Muscle layer of duodenum (tissue), 2 donors: ENCODE results near the gene FARS2.

ENCODE experiments used
- H3K27ac ChIP-seq: one replicate; pipeline ENCODE4 v1.7.0; 2013; ENCODE audit warnings: mild to moderate bottlenecking, low read length
- H3K27me3 ChIP-seq: one replicate; pipeline ENCODE4 v1.7.0; 2013; ENCODE audit warnings: low read depth, mild to moderate bottlenecking, control low read depth, low read length
- H3K36me3 ChIP-seq, 2 donors: one replicate each; pipeline ENCODE4 v1.7.0; 2013; ENCODE audit warnings: low read length in 2 of 2, control low read depth in 1 of 2, mild to moderate bottlenecking in 1 of 2; ENCODE audit not compliant: insufficient read depth in 2 of 2, control insufficient read depth in 1 of 2
- H3K4me1 ChIP-seq, 2 donors: one replicate each; pipeline ENCODE4 v1.7.0; 2013; ENCODE audit warnings: low read length in 2 of 2, mild to moderate bottlenecking in 2 of 2, control low read depth in 1 of 2, moderate library complexity in 1 of 2; ENCODE audit not compliant: insufficient read depth in 2 of 2, control insufficient read depth in 1 of 2
- H3K4me3 ChIP-seq, 2 donors: one replicate each; pipeline ENCODE4 v1.7.0; 2013; ENCODE audit warnings: low read length in 2 of 2, low read depth in 1 of 2, mild to moderate bottlenecking in 1 of 2
- H3K9me3 ChIP-seq, 2 donors: one replicate each; pipeline ENCODE4 v1.7.0; 2013; ENCODE audit warnings: low read length in 2 of 2, control low read depth in 1 of 2, mild to moderate bottlenecking in 1 of 2; ENCODE audit not compliant: control insufficient read depth in 1 of 2
- donor health status: healthy.

FARS2 gene

DNA sequence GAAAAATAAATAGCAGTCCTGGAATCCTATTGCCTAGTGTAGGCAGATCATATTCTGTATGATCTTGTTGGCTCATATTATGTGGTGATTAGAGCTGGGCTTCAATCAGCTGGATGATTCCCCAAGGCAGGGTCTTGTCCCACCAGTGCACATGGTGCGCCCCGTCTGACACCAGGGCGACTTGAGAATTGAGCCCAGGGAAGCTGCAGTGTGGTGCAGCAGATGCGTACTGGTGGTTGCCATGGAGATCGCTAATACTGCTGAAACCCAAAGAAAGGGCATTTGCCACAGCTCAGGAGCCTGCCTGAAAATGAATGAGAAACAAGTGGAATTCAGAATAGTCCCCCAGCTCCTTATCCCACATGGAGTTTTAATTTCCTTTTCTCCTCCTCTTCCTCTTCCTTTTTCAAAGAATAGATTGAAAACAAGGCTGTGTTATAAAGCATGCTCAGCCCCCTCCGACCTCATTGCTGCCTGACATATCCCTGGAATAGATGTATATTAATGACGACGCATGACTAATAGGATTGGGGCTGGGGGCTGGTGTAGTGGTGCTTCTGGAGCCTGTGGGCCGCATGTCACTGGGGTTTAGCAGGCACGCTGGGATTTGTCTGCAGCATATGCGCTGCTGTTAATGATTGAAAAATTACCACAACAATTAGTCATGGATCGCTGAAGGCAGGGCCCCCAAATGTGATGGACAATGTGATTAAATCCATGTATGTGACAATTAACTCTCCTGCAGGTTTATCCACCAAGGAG lies 210.5 kb downstream of the FARS2 start:
- no peaks in the 10 kb centered on the region for H3K27me3 ChIP-seq
- no peak overlapping the region for H3K4me3 ChIP-seq
- peaks cover 0 to 5% of the 10 kb centered on the region in 2 donors for H3K4me1 ChIP-seq
- H3K27ac ChIP-seq: no peak overlapping the region
- no peaks in the 10 kb centered on the region for H3K36me3 ChIP-seq
- no peaks in the 10 kb centered on the region for H3K9me3 ChIP-seq

DNA sequence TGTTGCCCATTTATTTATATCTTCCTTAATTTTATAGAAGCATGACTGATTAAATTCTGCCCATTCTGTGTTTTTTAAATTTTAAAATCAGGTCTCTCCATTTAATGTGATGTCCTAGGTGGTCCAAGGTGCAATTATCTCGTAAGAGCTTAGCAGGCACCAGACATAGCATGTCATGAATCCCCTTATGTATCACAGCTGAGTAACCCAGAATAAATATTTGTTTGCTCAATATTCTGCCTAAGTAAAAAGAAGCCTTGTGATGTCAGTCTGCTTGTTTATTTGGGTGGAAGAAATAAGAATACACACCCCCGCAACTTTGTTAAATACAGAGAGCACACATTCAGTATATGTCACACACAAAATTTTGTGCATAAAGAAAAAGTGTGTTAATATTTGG lies 211.3 kb downstream of the FARS2 start:
- Histone ChIP-seq H3K4me3 (no peak overlapping the region), H3K9me3 (no peaks in the 10 kb centered on the region), H3K36me3 (no peaks in the 10 kb centered on the region), H3K27ac (no peak overlapping the region), H3K4me1 (peaks cover 0 to 5% of the 10 kb centered on the region in 2 donors), H3K27me3 (no peaks in the 10 kb centered on the region)

DNA sequence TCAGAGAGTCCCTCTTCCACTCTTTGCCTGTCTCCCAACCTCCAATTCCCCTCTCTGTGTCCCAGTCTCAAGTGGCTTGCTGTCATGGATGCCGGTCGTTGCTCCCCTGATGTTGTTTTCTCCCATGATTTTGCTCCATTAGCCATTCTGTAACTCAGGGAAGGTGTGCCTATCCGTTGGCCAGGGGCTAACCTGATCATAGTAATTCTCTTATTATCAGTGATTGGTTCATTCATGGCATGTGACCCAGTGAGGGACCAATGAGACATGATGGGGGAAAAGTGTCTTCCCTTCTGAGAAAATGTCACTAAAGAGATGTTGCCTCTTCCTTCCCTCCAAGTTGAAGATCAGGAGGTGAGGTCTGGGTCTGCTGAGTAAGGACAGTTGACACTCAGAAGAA lies 214.5 kb downstream of the FARS2 start:
- no peaks in the 10 kb centered on the region for H3K9me3 ChIP-seq
- H3K36me3 ChIP-seq: no peaks in the 10 kb centered on the region
- H3K4me1 ChIP-seq: peaks cover 0 to 4% of the 10 kb centered on the region in 2 donors
- H3K27me3 ChIP-seq: no peaks in the 10 kb centered on the region
- no peak overlapping the region for H3K4me3 ChIP-seq
- no peak overlapping the region for H3K27ac ChIP-seq

DNA sequence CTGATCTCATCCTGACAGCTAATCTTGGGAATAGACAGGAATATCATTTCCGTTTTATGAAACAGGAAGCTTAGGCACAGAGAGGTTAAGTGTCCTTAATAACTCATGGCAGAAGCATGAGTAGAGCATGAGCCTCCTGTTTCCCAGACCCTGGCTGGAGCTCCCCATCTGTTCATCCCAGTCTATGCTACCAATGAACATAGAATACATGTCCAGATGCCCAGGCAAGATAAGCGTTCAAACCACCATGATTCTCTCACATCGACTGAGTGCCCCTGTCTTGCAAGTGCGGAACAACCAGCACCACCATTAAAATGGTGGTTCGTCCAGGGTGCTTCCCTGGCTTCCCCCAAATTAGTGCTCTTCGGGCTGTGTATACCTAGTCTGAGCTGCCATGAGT lies 217.1 kb downstream of the FARS2 start:
- no peaks in the 10 kb centered on the region for H3K36me3 ChIP-seq
- H3K27me3 ChIP-seq: no peaks in the 10 kb centered on the region
- H3K4me1 ChIP-seq: no peaks in the 10 kb centered on the region
- no peak overlapping the region for H3K27ac ChIP-seq
- no peak overlapping the region for H3K4me3 ChIP-seq
- no peaks in the 10 kb centered on the region for H3K9me3 ChIP-seq

DNA sequence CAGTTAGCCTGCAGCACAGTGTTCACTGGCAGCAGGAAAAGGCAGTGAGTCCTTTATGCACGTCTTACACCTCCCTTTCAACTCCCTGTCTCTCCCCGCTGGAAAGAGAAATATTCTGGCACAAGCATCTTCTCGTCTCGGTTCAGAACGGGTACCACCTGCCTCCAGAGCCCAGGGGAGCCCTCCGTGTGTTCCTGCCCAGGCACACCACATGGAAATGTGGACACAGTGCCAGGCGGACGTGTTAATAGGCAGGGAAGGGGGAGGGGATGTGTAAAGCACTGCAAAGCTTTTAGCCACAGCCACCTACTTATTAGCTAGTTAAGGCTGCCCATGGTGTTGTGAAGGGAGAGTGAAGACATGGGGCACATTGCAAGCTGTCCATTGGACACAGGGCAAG lies 219.7 kb downstream of the FARS2 start:
- no peaks in the 10 kb centered on the region for H3K36me3 ChIP-seq
- H3K27me3 ChIP-seq: no peaks in the 10 kb centered on the region
- H3K4me3 ChIP-seq: no peak overlapping the region
- H3K4me1 ChIP-seq: no peaks in the 10 kb centered on the region
- no peaks in the 10 kb centered on the region for H3K9me3 ChIP-seq
- H3K27ac ChIP-seq: no peak overlapping the region

DNA sequence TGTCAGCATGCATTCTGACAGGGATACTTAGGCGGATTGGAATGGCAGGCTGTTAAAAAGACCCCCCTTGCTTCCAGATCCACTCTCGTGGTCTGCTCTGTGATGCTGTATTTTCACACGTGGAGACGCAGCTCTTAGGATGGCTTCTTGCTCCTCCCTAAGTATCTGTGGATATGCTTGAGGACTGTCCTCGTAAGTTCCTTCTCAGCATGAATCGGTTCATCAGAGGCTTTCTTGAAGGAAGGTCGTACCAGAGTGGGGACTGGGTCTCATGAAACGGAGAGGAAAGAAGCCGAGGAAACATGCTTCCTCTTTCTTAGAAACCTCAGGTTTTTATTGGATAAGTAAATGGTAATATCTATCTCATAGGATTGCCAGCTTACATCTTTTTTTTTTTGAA lies 220.4 kb downstream of the FARS2 start:
- no peaks in the 10 kb centered on the region for H3K4me1 ChIP-seq
- H3K27me3 ChIP-seq: no peaks in the 10 kb centered on the region
- no peaks in the 10 kb centered on the region for H3K36me3 ChIP-seq
- H3K27ac ChIP-seq: no peak overlapping the region
- no peak overlapping the region for H3K4me3 ChIP-seq
- no peaks in the 10 kb centered on the region for H3K9me3 ChIP-seq

DNA sequence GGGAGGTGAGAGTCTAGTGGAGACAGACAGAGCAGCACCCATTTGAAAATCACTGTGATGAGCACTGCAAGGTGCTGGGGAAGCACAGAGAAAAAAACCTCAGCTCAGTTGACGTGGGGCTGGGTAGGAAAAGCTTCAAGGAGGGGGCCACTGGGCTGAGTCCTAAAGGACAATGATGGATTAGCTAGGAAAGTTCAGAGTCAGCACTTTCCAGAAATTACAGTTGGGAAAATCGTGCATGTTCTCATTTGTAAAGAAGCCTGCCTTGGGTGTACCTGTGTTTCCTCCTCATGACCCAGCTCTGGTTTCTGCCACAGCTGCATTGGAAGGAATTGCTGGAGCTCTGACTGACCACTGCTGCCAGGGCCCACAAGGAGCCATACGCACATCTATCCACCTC lies 221.3 kb downstream of the FARS2 start:
- Histone ChIP-seq H3K4me3 (no peak overlapping the region), H3K9me3 (no peaks in the 10 kb centered on the region), H3K36me3 (peaks cover 0 to 4% of the 10 kb centered on the region in 2 donors), H3K4me1 (no peaks in the 10 kb centered on the region), H3K27ac (no peak overlapping the region), H3K27me3 (no peaks in the 10 kb centered on the region)

DNA sequence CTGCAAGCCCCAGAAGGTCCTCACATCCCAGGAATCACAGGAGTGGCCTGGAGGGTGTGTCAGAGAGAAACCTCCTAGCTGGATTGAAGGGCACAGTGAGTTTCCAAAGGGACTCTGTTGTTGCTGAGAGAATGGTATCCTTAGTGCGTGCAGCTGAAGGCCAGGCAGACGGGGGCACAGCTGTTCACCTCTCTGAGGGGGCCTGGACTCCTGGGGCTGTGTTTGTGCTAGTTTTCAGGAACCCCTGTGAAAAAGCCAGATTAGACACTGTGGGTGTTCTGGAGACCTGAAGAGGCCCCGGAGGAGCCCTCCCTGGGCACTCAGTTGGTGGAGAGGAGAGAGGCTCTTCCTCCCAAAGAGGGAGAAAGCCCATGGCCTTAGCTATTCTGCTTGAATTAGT lies 223.4 kb downstream of the FARS2 start:
- Histone ChIP-seq H3K27me3 (no peaks in the 10 kb centered on the region), H3K4me1 (no peaks in the 10 kb centered on the region), H3K4me3 (no peak overlapping the region), H3K36me3 (peaks cover 0 to 4% of the 10 kb centered on the region in 2 donors), H3K27ac (no peak overlapping the region), H3K9me3 (no peaks in the 10 kb centered on the region)

DNA sequence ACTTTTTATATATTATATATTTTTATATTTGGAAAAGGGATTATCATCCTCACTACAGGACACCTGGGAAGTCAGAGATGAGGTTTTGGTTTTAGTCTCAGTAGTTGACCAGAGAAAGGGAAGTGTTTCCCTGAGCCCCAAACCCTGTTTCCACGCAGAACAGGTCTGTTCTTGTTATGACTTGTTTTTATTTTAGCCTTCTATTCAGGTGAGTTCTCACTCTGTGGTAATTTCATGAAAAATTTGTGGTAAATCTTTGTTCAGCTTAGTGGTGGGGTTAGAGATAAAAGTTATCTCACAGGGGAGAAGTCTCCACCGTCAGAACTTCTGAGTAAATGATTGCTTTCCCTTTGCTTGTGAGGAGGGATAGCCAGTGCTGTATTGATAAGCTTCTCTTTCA lies 224.9 kb downstream of the FARS2 start:
- Histone ChIP-seq H3K27me3 (no peaks in the 10 kb centered on the region), H3K4me3 (no peak overlapping the region), H3K9me3 (no peaks in the 10 kb centered on the region), H3K4me1 (no peaks in the 10 kb centered on the region), H3K27ac (no peak overlapping the region), H3K36me3 (peaks cover 0 to 4% of the 10 kb centered on the region in 2 donors)

DNA sequence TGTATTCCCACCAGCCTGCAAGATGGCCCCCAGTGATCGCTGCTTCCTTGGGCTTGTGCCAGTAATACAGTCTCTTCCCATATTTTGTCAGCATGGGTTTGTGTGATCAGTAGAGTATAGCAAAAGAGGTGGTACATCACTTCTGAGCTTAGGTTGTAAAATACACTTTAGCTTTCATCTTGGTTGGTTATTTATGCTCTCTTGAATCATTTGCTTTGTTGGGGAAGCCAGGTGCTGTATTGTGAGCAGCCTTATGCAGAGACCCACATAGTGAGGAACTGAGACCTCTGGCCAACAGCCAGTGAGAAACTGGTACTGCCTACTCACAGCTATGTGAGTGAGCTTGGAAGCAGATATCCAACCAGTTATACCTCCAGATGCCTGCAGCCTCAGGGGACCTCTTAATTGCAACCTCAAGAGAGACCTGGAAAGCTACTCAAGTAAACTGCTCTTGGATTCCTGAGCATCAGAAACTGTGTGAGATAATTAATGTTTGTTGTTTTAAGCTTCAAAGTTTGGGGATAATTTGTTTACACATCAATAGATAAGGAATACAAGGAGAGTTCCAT lies 229.3 kb downstream of the FARS2 start:
- no peaks in the 10 kb centered on the region for H3K4me1 ChIP-seq
- no peak overlapping the region for H3K27ac ChIP-seq
- H3K4me3 ChIP-seq: no peak overlapping the region
- H3K27me3 ChIP-seq: no peaks in the 10 kb centered on the region
- H3K36me3 ChIP-seq: peaks cover 0 to 4% of the 10 kb centered on the region in 2 donors
- H3K9me3 ChIP-seq: no peaks in the 10 kb centered on the region

DNA sequence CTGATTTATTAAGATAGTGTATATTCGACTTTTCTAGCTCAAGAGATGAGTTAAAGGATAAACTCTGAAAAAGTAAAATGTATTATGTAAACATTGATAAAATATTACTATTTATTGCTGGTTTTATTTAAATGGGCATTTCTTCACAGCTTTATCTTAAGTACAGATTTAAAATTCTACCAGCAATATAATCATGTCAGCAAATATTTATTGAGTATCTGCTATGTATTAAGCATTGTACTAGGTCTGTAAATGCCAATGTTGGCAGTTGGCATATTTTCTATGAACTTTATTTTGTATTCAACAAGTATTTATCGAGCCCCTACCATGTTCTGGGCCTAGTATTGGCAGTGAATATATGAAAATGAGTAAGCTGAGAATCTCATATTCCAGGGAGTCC lies 231.0 kb downstream of the FARS2 start:
- H3K27me3 ChIP-seq: no peaks in the 10 kb centered on the region
- no peak overlapping the region for H3K4me3 ChIP-seq
- H3K9me3 ChIP-seq: no peaks in the 10 kb centered on the region
- H3K36me3 ChIP-seq: peaks cover 0 to 2% of the 10 kb centered on the region in 2 donors
- no peaks in the 10 kb centered on the region for H3K4me1 ChIP-seq
- no peak overlapping the region for H3K27ac ChIP-seq

DNA sequence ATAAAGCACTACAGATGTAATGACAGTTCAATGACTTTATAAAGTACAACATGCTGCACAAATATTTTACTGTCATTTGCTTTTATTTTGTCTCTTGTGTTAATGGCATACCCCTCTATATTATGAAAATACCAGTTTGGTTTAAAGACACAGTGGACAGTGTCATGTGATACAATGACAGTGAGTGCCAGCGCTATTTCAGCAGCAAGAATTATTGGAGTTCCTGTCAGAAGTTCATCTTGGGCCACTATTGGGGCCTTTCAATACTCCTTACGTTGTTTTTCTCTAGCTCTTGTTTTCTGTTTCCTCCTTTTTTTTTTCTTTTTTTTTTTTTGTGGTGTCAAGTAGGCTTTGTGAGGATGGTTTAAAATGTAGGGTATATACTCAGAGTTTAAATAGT lies 232.5 kb downstream of the FARS2 start:
- Histone ChIP-seq H3K4me3 (no peak overlapping the region), H3K27ac (no peak overlapping the region), H3K27me3 (no peaks in the 10 kb centered on the region), H3K9me3 (no peaks in the 10 kb centered on the region), H3K4me1 (no peaks in the 10 kb centered on the region), H3K36me3 (no peaks in the 10 kb centered on the region)
